GM21619 (cell line): ENCODE measurements around the gene ERVMER34-1.

ENCODE experiments used
- ATAC-seq: cut with Tn5 transposase; IDR thresholded peaks from one replicate; pipeline ENCODE4 v1.9.1; 2021; ENCODE audit not compliant: unreplicated experiment

ERVMER34-1 gene

GRCh38 chr4:52721968-52722815, 29.0 kb downstream of the ERVMER34-1 start:
- peak; percentile 93 for ATAC-seq

DNA sequence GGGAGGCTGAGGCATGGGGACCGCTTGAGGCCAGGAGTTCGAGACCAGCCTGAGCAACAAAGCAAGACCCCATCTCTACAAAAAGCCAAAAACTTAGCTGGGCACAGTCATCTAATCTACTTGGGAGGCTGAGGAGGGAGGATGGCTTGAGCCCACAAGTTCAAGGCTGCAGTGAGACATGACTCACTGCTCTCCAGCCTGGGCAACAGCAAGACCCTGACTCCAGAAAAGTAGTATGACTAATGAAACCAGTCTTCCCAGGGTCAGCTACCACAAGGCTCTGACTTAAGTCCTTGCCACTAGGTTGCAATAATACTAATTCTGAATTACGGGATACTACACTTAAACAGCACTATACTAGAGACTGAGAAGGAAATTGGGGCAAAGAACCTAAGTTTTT, 33.1 kb downstream of the ERVMER34-1 start:
- no peak for ATAC-seq

DNA sequence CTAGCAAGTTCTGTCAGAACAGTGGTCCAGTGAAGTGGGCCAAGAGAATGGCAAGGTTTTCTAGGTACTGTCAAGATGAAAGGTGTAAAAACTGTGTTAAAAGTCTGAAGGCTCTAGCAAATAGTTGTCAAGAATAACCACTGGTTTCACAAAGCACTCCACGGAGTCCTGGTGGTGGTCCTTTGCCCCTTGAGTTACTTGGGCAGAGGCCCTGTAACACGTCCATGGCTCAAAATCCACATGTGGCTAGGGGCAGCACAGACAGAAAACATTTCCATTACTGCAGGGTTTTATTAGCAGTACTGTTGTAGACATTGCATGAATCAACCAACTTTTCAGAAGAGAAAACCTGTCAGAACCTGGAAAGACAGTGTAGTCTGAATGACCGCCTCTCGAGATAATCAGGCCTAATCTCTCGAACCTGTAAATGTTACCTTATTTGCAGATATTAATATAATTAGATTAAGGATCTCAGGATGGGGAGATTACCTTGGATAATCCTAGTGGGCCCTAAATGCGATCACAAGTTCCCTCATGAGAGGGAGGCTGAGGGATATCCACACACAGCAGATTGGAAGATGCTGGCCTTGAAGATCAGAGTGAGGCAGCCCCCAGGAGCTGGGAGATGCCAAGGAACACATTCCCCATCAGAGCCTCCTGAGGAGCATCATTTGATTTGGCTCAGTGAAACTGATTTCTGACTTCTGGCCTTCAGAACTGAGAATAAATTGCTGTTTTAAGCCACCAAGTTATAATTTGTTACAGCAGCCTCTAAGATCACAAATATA, 34.7 kb downstream of the ERVMER34-1 start:
- ATAC-seq, result no peak

- ATAC-seq, result no peak
These were observed 35.3 kb downstream of the ERVMER34-1 start for GRCh38 chr4:52715914-52716313.

DNA sequence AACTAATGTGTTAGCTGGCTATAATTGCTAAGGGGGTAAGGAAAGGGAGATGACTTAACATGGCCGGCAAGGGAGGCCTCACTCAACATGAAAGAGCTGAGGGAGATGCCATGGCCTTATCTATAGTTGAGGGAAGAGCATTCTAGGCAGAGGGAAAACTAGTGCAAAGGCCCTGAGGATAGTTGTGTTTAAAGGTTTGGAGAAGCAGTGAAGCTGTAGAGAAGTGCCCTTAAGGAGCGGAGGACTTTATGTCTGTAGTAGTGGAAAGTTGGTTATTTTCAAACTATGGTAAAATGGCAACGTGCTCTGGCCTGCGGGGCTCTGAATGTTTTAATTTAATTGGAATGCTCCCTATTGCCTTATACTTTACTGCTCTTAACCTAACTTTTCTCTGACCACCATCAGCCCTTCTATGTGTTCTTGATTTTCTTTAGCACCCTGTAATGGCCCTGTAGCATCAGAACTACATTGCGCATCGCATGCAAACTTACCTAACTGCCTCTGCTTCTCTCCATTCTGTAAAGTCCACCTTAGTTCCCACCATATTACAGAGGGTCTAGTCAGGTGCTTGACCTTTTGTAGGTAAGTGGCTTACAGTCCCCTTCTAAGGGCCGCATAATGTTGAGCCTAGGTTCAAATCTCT, 35.8 kb downstream of the ERVMER34-1 start:
- no peak for ATAC-seq

DNA sequence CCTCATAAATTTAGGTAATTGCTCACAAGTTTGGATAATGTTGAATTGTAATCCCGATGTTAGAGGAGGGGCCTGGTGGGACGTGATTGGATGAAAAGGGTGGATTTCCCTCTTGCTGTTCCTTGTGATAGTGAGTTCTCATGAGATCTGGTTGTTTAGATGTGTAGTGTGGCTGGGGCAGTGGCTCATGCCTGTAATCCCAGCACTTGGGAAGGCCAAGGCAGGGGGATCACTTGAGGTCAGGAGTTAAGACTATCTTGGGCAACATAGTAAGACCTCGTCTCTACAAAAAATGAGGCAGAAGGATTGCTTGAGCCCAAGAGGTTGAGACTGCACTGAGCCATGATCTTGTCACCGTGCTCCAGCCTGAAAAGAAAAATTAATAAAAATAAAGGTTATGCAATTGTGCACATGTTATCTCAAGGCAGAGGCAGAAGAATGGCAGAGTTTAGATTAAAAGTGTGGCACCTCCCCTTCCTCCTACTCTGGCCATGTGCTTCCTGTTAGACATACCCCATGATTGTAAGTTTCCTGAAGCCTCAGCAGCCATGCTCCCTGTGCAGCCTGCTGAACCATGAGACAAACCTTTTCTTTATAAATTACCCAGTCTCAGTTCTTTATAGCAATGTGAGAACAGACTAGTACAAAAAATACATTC, 36.5 kb downstream of the ERVMER34-1 start:
- ATAC-seq, result no peak

DNA sequence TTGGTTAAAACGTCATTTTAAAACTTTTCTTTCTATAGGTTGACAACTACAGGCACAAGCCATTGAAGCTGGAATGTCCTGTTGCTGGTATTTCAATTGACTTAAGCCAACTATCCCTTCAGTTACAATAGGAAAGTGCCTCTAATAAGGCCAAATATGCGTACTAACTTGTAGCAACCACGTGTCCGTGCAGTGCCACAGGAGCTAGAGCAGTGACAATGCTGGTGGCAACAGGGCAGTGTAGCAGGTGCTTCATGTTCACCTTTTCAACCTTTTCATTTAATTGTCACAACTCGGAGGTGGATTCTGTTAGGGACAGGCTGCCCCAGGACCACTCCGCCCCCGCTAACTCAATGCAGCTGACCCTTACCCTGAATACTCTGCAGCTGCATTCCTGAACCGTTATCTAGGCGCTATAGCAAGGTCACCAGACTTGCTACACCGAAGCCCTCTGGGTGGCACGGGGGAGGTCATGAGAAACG, 37.7 kb downstream of the ERVMER34-1 start:
- no peak for ATAC-seq

DNA sequence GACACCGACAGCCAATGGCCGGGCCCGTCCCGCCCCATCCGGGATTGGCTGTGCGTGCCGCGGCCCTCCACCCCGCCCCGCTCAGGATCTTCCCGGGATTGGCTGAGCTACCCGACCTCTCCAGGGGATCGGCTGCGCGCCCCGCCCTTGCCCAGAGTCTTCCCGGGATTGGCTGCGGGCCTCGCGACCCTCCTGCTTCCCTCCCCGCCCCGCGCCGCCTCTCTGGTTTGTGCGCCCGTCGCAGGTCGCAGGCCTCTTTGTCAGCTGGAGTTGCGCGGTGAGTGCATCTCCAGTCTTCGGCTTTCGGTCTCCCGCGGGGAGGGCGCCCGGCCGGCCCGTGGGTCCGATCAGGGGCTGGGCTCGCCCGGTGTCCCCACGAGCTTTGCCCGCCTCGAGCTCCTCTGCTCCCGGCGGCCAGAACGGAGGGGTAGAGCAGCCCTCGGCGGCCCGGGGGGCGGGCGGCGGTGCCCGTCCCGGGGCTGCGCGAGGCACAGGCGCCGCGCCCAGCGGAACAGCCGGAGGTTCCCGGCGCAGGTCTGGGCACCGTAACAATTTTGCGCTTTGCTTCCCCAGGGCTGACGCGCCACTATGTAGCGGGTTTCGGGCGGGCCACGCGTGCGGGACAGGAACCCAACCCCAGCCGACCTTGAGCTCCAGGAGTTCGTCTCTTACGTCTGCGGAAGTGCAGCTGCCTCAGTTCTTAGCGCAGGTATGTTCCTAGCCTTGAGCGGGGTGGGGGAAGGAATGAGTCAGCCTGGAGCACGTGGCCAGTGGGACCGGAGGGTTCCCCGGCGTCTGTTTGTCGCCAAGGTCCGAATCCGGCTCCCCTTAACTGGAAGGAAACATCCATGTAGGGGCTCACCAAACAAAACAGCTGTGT, 38.7 kb downstream of the ERVMER34-1 start:
- ATAC-seq, result peak; percentile 84

- ATAC-seq, result peak; percentile 6
These were observed 39.4 kb downstream of the ERVMER34-1 start for GRCh38 chr4:52711834-52712250.

DNA sequence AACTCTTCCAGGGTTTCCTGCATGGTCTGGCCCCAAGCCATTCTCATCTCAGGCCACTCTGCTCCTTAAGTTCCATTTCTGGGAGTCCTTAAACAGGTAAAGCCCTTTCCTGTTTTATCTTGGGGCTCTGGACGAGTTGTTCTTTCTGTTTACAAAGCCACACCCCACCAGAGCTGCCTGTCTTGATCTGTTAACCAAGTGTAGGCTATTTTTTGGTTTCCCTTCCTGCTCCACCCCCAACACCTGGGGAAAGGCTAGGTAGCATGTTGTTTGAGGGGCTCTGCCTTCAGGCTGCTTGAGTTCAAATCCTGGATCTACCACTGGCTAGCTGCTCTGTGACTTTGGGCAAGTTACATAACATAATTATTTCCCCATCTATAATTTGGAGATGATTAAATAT, 40.0 kb downstream of the ERVMER34-1 start:
- ATAC-seq, result no peak

- no peak for ATAC-seq
These were observed 42.1 kb downstream of the ERVMER34-1 start for GRCh38 chr4:52709155-52709554.

DNA sequence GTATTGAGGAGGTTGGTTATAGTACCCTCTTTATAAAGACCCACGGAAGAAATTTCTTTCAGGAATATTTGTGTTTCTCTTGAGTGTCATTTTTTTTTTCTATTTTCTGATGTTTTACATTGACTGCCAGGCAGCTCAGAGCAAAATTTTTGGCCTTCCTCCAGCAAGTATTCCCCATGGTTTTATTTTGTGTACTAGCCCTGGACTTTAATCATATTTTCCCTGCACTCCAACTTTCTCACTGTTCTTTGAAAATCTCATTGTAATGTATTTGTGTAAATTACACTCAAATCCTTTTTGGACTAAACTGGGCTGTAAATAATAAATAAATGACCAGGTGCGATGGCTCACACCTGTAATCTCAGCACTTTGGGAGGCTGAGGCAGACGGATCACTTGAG, 46.6 kb downstream of the ERVMER34-1 start:
- no peak for ATAC-seq

DNA sequence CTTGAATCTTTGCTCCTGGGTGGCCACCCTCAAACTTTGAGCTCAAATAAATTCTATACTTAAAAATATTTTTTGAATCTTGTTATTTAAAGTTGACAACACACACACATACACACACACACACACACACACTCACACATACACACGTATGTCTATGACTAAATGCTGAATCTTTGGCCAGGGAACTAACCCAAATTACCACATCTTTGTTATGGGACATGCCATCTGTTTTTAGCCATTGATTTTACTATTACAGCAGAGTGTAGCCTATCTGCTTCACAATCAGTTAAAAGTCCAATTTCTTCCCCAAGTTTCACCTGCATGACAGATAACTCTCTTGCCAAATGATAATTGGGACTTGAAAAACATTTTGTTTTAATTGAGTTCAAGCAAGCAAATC, 47.1 kb downstream of the ERVMER34-1 start:
- no peak for ATAC-seq

DNA sequence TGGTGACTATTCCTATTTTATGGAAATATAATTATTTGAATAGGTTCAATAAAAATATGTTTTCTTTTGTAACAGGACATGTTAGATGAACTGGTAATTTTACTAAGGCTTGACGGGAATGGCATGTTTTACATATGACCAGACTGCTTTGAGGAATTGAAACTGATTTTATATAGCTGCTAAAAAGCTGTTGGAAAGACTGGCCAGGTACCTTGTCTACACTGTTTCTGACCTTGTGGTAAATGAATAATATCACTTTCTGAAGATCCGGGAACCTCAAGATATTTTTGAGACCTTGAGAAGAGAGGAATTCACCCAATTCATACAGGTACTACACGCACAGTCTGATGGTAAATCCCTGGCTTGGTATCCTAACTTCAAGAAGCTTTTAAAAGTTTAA, 50.0 kb downstream of the ERVMER34-1 start:
- peak; percentile 93 for ATAC-seq

GRCh38 chr4:52694936-52695335, 56.3 kb downstream of the ERVMER34-1 start:
- no peak for ATAC-seq

GRCh38 chr4:52693492-52693891, 57.7 kb downstream of the ERVMER34-1 start:
- no peak for ATAC-seq
